DOHH2 (cell line): Measurements from ENCODE around the gene KIF13A.

ENCODE experiments used
- H3F3A ChIP-seq: fragments of 200-600 bp; sonication (generic), shearing (Covaris generic); 2 replicates; pipeline ENCODE4 v1.6.0; 2016; ENCODE audit warnings: antibody characterized with exemption, mild to moderate bottlenecking; ENCODE audit not compliant: control insufficient read depth, insufficient read depth
- H3K27ac ChIP-seq: fragments of 200-600 bp; sonication (generic); 2 replicates; pipeline ENCODE4 v1.5.1; 2014; ENCODE audit warnings: low read depth, mild to moderate bottlenecking, low read length, moderate library complexity
- H3K27me3 ChIP-seq: fragments of 200-600 bp; sonication (generic); 2 replicates; pipeline ENCODE4 v1.6.1; 2014; ENCODE audit warnings: mild to moderate bottlenecking, low read length, mixed read lengths; ENCODE audit not compliant: control insufficient read depth
- H3K36me3 ChIP-seq: fragments of 200-600 bp; sonication (generic); 2 replicates; pipeline ENCODE4 v1.6.1; 2014; ENCODE audit warnings: mild to moderate bottlenecking, low read length, moderate library complexity, mixed read lengths; ENCODE audit not compliant: control insufficient read depth
- H3K4me1 ChIP-seq: fragments of 200-600 bp; sonication (generic); 2 replicates; pipeline ENCODE4 v1.6.1; 2014; ENCODE audit warnings: mild to moderate bottlenecking, low read length, mixed read lengths; ENCODE audit not compliant: control insufficient read depth
- H3K4me2 ChIP-seq: fragments of 200-600 bp; sonication (generic); 2 replicates; pipeline ENCODE4 v1.6.0; 2014; ENCODE audit warnings: mild to moderate bottlenecking, low read length, moderate library complexity
- H3K4me3 ChIP-seq: fragments of 200-600 bp; sonication (generic); 2 replicates; pipeline ENCODE4 v1.5.1; 2014; ENCODE audit warnings: mild to moderate bottlenecking, low read length, mixed read lengths
- H3K79me2 ChIP-seq: fragments of 200-600 bp; sonication (generic); 2 replicates; pipeline ENCODE4 v1.6.1; 2014; ENCODE audit warnings: mild to moderate bottlenecking, low read length, mixed read lengths; ENCODE audit not compliant: control insufficient read depth
- H3K9me2 ChIP-seq: fragments of 200-600 bp; sonication (generic); replicated peaks from 2 replicates; pipeline ENCODE4 v1.6.1; 2014; ENCODE audit warnings: mild to moderate bottlenecking, low read length, mixed read lengths; ENCODE audit not compliant: control insufficient read depth
- H3K9me3 ChIP-seq: fragments of 200-600 bp; sonication (generic); 2 replicates; pipeline ENCODE4 v1.6.1; 2014; ENCODE audit warnings: antibody characterized with exemption, low read length, mixed read lengths; ENCODE audit not compliant: control insufficient read depth, insufficient read depth
- H4K20me1 ChIP-seq: fragments of 200-600 bp; sonication (generic); 2 replicates; pipeline ENCODE4 v1.6.0; 2014; ENCODE audit warnings: low read depth, mild to moderate bottlenecking, antibody characterized with exemption, low read length, moderate library complexity; ENCODE audit not compliant: control insufficient read depth, insufficient read depth
- EZH2phosphoT487 ChIP-seq: fragments of 200-600 bp; sonication (generic); IDR thresholded peaks from 2 replicates; pipeline ENCODE4 v1.6.1; 2017; ENCODE audit warnings: borderline replicate concordance, mild to moderate bottlenecking, antibody characterized with exemption, low read length, moderate library complexity, mixed read lengths
- TF ChIP-seq, protein P1 (sequence below): fragments of 200-600 bp; sonication (generic); IDR thresholded peaks from one replicate; pipeline ENCODE4 v1.5.1; 2014; ENCODE audit warnings: antibody characterized with exemption, mild to moderate bottlenecking, low read depth, low read length; ENCODE audit not compliant: poor library complexity, severe bottlenecking

Gene KIF13A

GRCh38 chr6:17721671-17722070 is 265.8 kb downstream of the KIF13A start:
- H3K36me3 ChIP-seq, result no peaks in the 10 kb centered on the region
- no peaks in the 10 kb centered on the region for H3F3A ChIP-seq
- TF ChIP-seq, protein P1, sequence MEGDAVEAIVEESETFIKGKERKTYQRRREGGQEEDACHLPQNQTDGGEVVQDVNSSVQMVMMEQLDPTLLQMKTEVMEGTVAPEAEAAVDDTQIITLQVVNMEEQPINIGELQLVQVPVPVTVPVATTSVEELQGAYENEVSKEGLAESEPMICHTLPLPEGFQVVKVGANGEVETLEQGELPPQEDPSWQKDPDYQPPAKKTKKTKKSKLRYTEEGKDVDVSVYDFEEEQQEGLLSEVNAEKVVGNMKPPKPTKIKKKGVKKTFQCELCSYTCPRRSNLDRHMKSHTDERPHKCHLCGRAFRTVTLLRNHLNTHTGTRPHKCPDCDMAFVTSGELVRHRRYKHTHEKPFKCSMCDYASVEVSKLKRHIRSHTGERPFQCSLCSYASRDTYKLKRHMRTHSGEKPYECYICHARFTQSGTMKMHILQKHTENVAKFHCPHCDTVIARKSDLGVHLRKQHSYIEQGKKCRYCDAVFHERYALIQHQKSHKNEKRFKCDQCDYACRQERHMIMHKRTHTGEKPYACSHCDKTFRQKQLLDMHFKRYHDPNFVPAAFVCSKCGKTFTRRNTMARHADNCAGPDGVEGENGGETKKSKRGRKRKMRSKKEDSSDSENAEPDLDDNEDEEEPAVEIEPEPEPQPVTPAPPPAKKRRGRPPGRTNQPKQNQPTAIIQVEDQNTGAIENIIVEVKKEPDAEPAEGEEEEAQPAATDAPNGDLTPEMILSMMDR, result no peak
- TF ChIP-seq EZH2phosphoT487, result no peak
- H3K27ac ChIP-seq, result no peak overlapping the region
- no peaks in the 10 kb centered on the region for H3K79me2 ChIP-seq
- no peaks in the 10 kb centered on the region for H3K4me1 ChIP-seq
- H4K20me1 ChIP-seq, result no peaks in the 10 kb centered on the region
- H3K9me3 ChIP-seq, result no peaks in the 10 kb centered on the region
- no peaks in the 10 kb centered on the region for H3K9me2 ChIP-seq
- H3K4me2 ChIP-seq, result no peak overlapping the region
- H3K27me3 ChIP-seq, result no peaks in the 10 kb centered on the region
- no peak overlapping the region for H3K4me3 ChIP-seq

DNA sequence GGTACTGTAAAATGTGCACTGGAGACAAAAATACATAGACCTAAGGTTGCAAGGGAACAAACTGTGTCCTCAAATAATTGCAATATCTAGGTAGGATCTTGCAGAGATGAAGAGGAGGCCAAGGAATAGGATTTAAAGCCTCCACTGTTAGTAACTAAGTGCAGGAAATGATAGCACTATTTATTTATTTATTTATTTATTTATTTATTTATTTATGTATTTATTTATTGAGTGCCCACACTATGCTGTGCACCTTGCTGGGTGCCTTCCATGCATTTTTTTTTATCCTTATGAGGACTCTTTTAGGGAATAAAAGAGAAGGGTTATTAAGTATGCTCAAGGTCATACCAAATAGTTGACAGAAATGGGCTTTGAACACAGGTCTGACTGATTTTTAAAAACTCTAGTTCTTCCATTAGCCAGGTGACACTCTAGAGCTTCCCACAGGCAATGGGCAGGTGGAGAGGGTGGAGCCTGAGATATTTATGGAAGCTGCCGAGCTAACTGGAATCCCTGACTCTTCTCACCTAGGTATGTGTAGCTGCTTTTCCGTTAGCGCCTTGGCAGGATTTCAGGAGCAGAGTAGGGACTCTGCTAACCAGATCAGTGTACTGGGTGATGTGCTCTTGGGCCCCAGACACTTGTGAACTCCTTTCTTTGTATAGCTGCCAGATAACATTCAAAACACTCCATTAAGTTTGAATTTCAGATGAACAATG is 268.0 kb downstream of the KIF13A start:
- H3F3A ChIP-seq, result no peaks in the 10 kb centered on the region
- H3K27ac ChIP-seq, result no peak overlapping the region
- no peaks in the 10 kb centered on the region for H3K36me3 ChIP-seq
- no peaks in the 10 kb centered on the region for H3K9me3 ChIP-seq
- TF ChIP-seq, protein P1, result no peak
- no peak for TF ChIP-seq EZH2phosphoT487
- H3K27me3 ChIP-seq, result no peaks in the 10 kb centered on the region
- no peaks in the 10 kb centered on the region for H3K9me2 ChIP-seq
- H3K4me3 ChIP-seq, result no peak overlapping the region
- H3K4me1 ChIP-seq, result no peaks in the 10 kb centered on the region
- no peak overlapping the region for H3K4me2 ChIP-seq
- no peaks in the 10 kb centered on the region for H4K20me1 ChIP-seq
- no peaks in the 10 kb centered on the region for H3K79me2 ChIP-seq

- no peaks in the 10 kb centered on the region for H3K4me1 ChIP-seq
- H3K79me2 ChIP-seq, result no peaks in the 10 kb centered on the region
- H3K9me3 ChIP-seq, result no peaks in the 10 kb centered on the region
- H4K20me1 ChIP-seq, result no peaks in the 10 kb centered on the region
- H3K27me3 ChIP-seq, result no peaks in the 10 kb centered on the region
- H3F3A ChIP-seq, result no peaks in the 10 kb centered on the region
- H3K4me2 ChIP-seq, result no peak overlapping the region
- H3K36me3 ChIP-seq, result no peaks in the 10 kb centered on the region
- no peak overlapping the region for H3K4me3 ChIP-seq
- TF ChIP-seq, protein P1, result no peak
- no peak for TF ChIP-seq EZH2phosphoT487
- H3K9me2 ChIP-seq, result no peaks in the 10 kb centered on the region
- H3K27ac ChIP-seq, result no peak overlapping the region
Observed at GRCh38 chr6:17716221-17716620, 271.2 kb downstream of the KIF13A start.
